ENCODE results near the gene HIVEP3.

DNA sequence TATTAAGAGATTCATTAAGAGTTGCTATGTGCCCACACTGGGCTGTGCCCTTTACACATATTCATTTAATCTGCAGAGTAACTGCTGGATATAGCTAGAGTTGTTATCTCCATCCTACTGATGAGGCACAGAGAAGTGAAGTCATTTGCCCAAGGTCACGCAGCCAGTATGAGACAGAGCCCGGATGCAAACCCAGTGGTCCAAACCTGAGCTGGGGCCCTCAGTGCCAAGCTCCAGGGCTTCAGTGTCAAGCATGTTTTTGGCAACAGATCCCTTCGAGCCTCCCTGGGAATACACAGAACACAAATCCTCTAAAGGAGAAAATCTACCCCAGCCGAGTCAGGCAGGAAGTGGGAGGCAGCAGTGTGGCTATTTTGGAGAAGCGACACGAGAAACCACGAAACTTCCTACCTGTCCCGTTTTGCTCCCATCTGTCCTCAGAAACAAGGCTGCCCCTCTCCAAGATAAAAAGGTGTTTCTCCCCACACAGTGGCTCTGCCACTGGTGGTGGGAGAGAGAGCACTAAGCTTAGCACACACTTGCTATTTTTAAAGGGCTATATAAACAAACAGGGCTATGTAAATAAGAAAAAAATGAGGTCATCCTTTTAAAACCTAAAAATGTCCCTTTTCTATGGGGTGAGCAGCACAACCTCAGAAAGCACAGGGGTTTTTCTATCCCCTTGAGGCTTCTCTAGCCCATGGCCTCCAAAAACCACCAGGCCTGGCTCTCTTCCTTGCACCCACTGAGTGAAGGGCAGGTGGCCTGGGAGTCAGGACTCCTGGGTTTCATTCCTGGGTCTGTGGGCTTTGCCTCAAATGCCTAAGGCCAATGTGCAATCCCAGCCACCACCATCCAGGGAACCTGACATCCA lies 295.6 kb downstream of the HIVEP3 start:
- TF ChIP-seq, protein P1, sequence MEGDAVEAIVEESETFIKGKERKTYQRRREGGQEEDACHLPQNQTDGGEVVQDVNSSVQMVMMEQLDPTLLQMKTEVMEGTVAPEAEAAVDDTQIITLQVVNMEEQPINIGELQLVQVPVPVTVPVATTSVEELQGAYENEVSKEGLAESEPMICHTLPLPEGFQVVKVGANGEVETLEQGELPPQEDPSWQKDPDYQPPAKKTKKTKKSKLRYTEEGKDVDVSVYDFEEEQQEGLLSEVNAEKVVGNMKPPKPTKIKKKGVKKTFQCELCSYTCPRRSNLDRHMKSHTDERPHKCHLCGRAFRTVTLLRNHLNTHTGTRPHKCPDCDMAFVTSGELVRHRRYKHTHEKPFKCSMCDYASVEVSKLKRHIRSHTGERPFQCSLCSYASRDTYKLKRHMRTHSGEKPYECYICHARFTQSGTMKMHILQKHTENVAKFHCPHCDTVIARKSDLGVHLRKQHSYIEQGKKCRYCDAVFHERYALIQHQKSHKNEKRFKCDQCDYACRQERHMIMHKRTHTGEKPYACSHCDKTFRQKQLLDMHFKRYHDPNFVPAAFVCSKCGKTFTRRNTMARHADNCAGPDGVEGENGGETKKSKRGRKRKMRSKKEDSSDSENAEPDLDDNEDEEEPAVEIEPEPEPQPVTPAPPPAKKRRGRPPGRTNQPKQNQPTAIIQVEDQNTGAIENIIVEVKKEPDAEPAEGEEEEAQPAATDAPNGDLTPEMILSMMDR (IDR thresholded peaks at IDR 0.05), result no peak
- TF ChIP-seq EP300 (IDR thresholded peaks at IDR 0.05), result no peak
- TF ChIP-seq POLR2AphosphoS5 (IDR thresholded peaks at IDR 0.05), result no peak
